ENCODE data around the gene PRR18. TPM values are rescaled to one million over a fixed set of nuclear protein-coding genes. Genes with fewer than 3 reads are reported as not detected.

PRR18 gene
- total RNA-seq, 1 experiment from 2014 or later = not detected

- Histone ChIP-seq H3K27me3 (ENCODE audit: insufficient read depth, low read length) (no peaks in the 10 kb centered on the region), H2AFZ (ENCODE audit: low read depth, low read length, poor library complexity, severe bottlenecking) (no peak within 1 kb of the TSS), H3K9ac (ENCODE audit: low read length) (peak within 1 kb of the TSS; percentile 96), H3K4me2 (ENCODE audit: low read length) (peak within 1 kb of the TSS; percentile 79), H3K36me3 (ENCODE audit: control insufficient read depth in 1 of 2, insufficient read depth in 2 of 2, low read length in 2 of 2) (peaks cover 2 to 4% of the 10 kb centered on the region in 2 experiments; a peak in 2 of 4 replicates), H4K20me1 (ENCODE audit: insufficient read depth) (peaks cover 3% of the 10 kb centered on the region; the same call in 1 of the 2 replicates), H3K9me3 (ENCODE audit: control insufficient read depth in 1 of 2, insufficient read depth in 1 of 2, low read depth in 1 of 2, low read length in 2 of 2) (no peaks in the 10 kb centered on the region), H3K27ac (ENCODE audit: low read depth, low read length) (peak within 1 kb of the TSS; percentile 73), H3K9me2 (ENCODE audit: insufficient read depth) (no peaks in the 10 kb centered on the region), H3K4me3 (replicated peaks in 1 of 2; ENCODE audit: low read depth in 1 of 2, low read length in 2 of 2) (peak within 1 kb of the TSS; percentile 98 to 100), H3K4me1 (ENCODE audit: control insufficient read depth in 1 of 2, insufficient read depth in 2 of 2, low read length in 2 of 2) (peaks cover 0 to 17% of the 10 kb centered on the region in 2 experiments; a peak in 3 of 4 replicates), H3K79me2 (ENCODE audit: insufficient read depth, low read length) (peaks cover 48% of the 10 kb centered on the region)
- ChIA-PET POLR2A (interaction anchor here (0.7 to 0.9 kb wide), 2 partner anchors 35 to 343 kb away, joined by 3 read pairs; no protein-coding TSS in a partner anchor), RAD21 (ENCODE audit: low non-redundant PET in 1 of 2, low total read pairs in 2 of 2, uncharacterized antibody in 2 of 2, unreplicated experiment in 2 of 2) (no interaction called here), CTCF (interaction anchor here (1.4 kb wide), 1 partner anchor 29 kb away, joined by 4 read pairs; no protein-coding TSS in a partner anchor)
- intact Hi-C loops (cut with micrococcal nuclease) = loop anchor here (1.0 kb wide), 1 partner anchor 41 kb away; no protein-coding TSS in a partner anchor
- TSS peak; percentile 87 for BruUV-seq (replicated peaks)
- ATAC-seq = peak; percentile 96
- peak; percentile 36 for DNase-seq (ENCODE audit: low read depth, low spot score)
- TF ChIP-seq SIN3A (IDR thresholded peaks at IDR 0.05; ENCODE audit: low read depth) = peak; percentile 84
- TF ChIP-seq ELF1 (IDR thresholded peaks at IDR 0.05; ENCODE audit: borderline replicate concordance, low read depth) = peak; percentile 86
- TF ChIP-seq MAX (IDR thresholded peaks at IDR 0.05) = peak; percentile 69
- peak; percentile 89 for TF ChIP-seq EGR1 (IDR thresholded peaks at IDR 0.05; ENCODE audit: low read depth)
- TF ChIP-seq ZFX (IDR thresholded peaks at IDR 0.05) = peak; percentile 49; the same call in 1 of the 2 replicates
- TF ChIP-seq, protein P1, sequence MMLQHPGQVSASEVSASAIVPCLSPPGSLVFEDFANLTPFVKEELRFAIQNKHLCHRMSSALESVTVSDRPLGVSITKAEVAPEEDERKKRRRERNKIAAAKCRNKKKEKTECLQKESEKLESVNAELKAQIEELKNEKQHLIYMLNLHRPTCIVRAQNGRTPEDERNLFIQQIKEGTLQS (IDR thresholded peaks at IDR 0.05) = no peak
- TF ChIP-seq POLR2AphosphoS5 (IDR thresholded peaks at IDR 0.05; ENCODE audit: low read depth, low read length) = peak; percentile 97
- no peak for TF ChIP-seq RAD21 (IDR thresholded peaks at IDR 0.05; ENCODE audit: low read depth)
These were observed 34.4 kb upstream of the PRR18 start, which contains the start of gene SFT2D1 for GRCh38 chr6:166342349-166343149. Gene SFT2D1 (minus strand): TSS chr6:166342545. CDS start chr6:166342481, 64 bp downstream.
